GM21529 (cell line): ENCODE results near the gene FSTL5.
"Not testable (repeated sequence)": the region's sequence is repeated elsewhere in the genome, so short reads cannot be mapped to it uniquely, and the experiment has no call there.

Source experiments
- ATAC-seq: cut with Tn5 transposase; IDR thresholded peaks from one replicate; pipeline ENCODE4 v1.9.1; 2021; ENCODE audit not compliant: unreplicated experiment

Gene FSTL5

GRCh38 chr4:161856711-161857326 lies 307.0 kb downstream of the FSTL5 start:
- no peak for ATAC-seq

- no peak for ATAC-seq
Measured at GRCh38 chr4:161850631-161851030, 313.2 kb downstream of the FSTL5 start.

GRCh38 chr4:161841759-161842158 lies 322.0 kb downstream of the FSTL5 start:
- no peak for ATAC-seq

GRCh38 chr4:161829591-161829990 lies 334.2 kb downstream of the FSTL5 start:
- no peak for ATAC-seq

- ATAC-seq = no peak
Measured at GRCh38 chr4:161828061-161828460, 335.7 kb downstream of the FSTL5 start.

- no peak for ATAC-seq
Measured at GRCh38 chr4:161827013-161827412, 336.8 kb downstream of the FSTL5 start.

GRCh38 chr4:161823450-161823849 lies 340.4 kb downstream of the FSTL5 start:
- no peak for ATAC-seq

GRCh38 chr4:161822174-161822573 lies 341.6 kb downstream of the FSTL5 start:
- ATAC-seq = no peak

GRCh38 chr4:161817914-161818313 lies 345.9 kb downstream of the FSTL5 start:
- ATAC-seq = no peak

- no peak for ATAC-seq
Measured at GRCh38 chr4:161816958-161817357, 346.8 kb downstream of the FSTL5 start.

- no peak for ATAC-seq
Measured at GRCh38 chr4:161815841-161816240, 348.0 kb downstream of the FSTL5 start.

GRCh38 chr4:161813889-161814288 lies 349.9 kb downstream of the FSTL5 start:
- ATAC-seq = no peak

GRCh38 chr4:161813389-161813788 lies 350.4 kb downstream of the FSTL5 start:
- ATAC-seq = no peak

- ATAC-seq = no peak
Measured at GRCh38 chr4:161803171-161803570, 360.6 kb downstream of the FSTL5 start.

GRCh38 chr4:161799710-161800109 lies 364.1 kb downstream of the FSTL5 start:
- no peak for ATAC-seq

- no peak for ATAC-seq
Measured at GRCh38 chr4:161792991-161793390, 370.8 kb downstream of the FSTL5 start.

- no peak for ATAC-seq
Measured at GRCh38 chr4:161791796-161792556, 371.8 kb downstream of the FSTL5 start.

GRCh38 chr4:161767116-161767515 lies 396.7 kb downstream of the FSTL5 start:
- no peak for ATAC-seq

GRCh38 chr4:161762796-161763195 lies 401.0 kb downstream of the FSTL5 start:
- ATAC-seq = no peak

GRCh38 chr4:161760008-161760407 lies 403.8 kb downstream of the FSTL5 start:
- ATAC-seq = no peak

- ATAC-seq = not testable (repeated sequence)
Measured at GRCh38 chr4:161758412-161758811, 405.4 kb downstream of the FSTL5 start.

- no peak for ATAC-seq
Measured at GRCh38 chr4:161728929-161729328, 434.9 kb downstream of the FSTL5 start.

GRCh38 chr4:161721947-161722346 lies 441.9 kb downstream of the FSTL5 start:
- no peak for ATAC-seq
